Testis (tissue), 3 donors: ENCODE results near the gene CST8. TPM values are rescaled to one million over a fixed set of nuclear protein-coding genes. Genes with fewer than 3 reads are reported as not detected.

ENCODE experiments used
- polyA plus RNA-seq: library from polyadenylated mRNA; stranded (reverse); fragments of 350-450 nt; fragmentation: Illumina TruSeq; extraction: RNeasy Lipid Tissue Mini Kit (QIAGEN cat#74804); gene quantifications from one replicate; pipeline ENCODE4 v1.2.3, GENCODE V29; 2014; ENCODE audit warnings: low read depth, low replicate concordance; ENCODE audit not compliant: insufficient read depth
- small RNA-seq, 2 donors: library from RNA; depleted of rRNA; stranded (forward); fragments of <200 nt; gene quantifications; one replicate each; pipeline ENCODE3, GENCODE V24; 2016
- total RNA-seq, 2 donors: library from RNA; depleted of rRNA; stranded (reverse); fragments of >200 nt; gene quantifications; one replicate each; pipeline ENCODE4 v1.2.3, GENCODE V29; 2016

The CST8 gene
- total and polyA plus RNA-seq, 3 donors from 2014 or later = 9.0 to 31.5 (median 14.3) TPM

Small RNA genes within 50 kb of the gene (small RNA-seq; reads per million reads assigned to genes)
- 0 reads per million in 2 donors for gene RF00019

Other genes starting within 250 kb of the CST8 start
- gene NXT1, start 140.3 kb upstream of the CST8 start, total RNA-seq = 10 to 100 TPM; 40.3 to 48.0 TPM
- 26.3 TPM for gene NXT1, start 140.3 kb upstream of the CST8 start, polyA plus RNA-seq
- 10 to 100 TPM; 46.1 to 47.4 TPM for gene GZF1, start 128.9 kb upstream of the CST8 start, total RNA-seq
- gene GZF1, start 128.9 kb upstream of the CST8 start, polyA plus RNA-seq = 32.4 TPM
- 10 to 100 TPM; 37.8 to 40.4 TPM for gene NAPB, start 69.6 kb upstream of the CST8 start, total RNA-seq
- 14.7 TPM for gene NAPB, start 69.6 kb upstream of the CST8 start, polyA plus RNA-seq
- 1 to 10 TPM; 2.0 to 8.9 TPM for gene CSTL1, start 51.4 kb upstream of the CST8 start, total RNA-seq
- 9.3 TPM for gene CSTL1, start 51.4 kb upstream of the CST8 start, polyA plus RNA-seq
- gene CST11, start 38.2 kb upstream of the CST8 start, total RNA-seq = not detected
- not detected for gene CST11, start 38.2 kb upstream of the CST8 start, polyA plus RNA-seq
- gene CST9L, start 77.4 kb downstream of the CST8 start, total RNA-seq = 100 to 1,000 TPM in 1 of 2 donors, 10 to 100 TPM in 1; 78.8 to 127 TPM
- 184 TPM for gene CST9L, start 77.4 kb downstream of the CST8 start, polyA plus RNA-seq
- under 1 TPM in 1 of 2 donors, not detected in 1; 0.19 TPM for gene CST9, start 114.8 kb downstream of the CST8 start, total RNA-seq
- not detected for gene CST9, start 114.8 kb downstream of the CST8 start, polyA plus RNA-seq
- 1,000 to 10,000 TPM; 3,145 to 4,272 TPM for gene CST3, start 146.8 kb downstream of the CST8 start, total RNA-seq
- gene CST3, start 146.8 kb downstream of the CST8 start, polyA plus RNA-seq = 1,703 TPM
- not detected for gene CST4, start 197.9 kb downstream of the CST8 start, total RNA-seq
- gene CST4, start 197.9 kb downstream of the CST8 start, polyA plus RNA-seq = not detected